ENCODE results near the gene RAD54L.

- TF ChIP-seq TARDBP (IDR thresholded peaks at IDR 0.05), result no peak
- no peak for TF ChIP-seq L3MBTL2 (conservative IDR thresholded peaks at IDR 0.05)
- no peak for TF ChIP-seq ELF4 (IDR thresholded peaks at IDR 0.05)
- TF ChIP-seq BHLHE40 (IDR thresholded peaks at IDR 0.05; ENCODE audit: borderline replicate concordance), result no peak
- no peak for TF ChIP-seq ZNF384 (IDR thresholded peaks at IDR 0.05)
- no peak for TF ChIP-seq FOXM1 (IDR thresholded peaks at IDR 0.05; ENCODE audit: borderline replicate concordance)
- no peak for TF ChIP-seq SP1 (IDR thresholded peaks at IDR 0.05)
Measured at GRCh38 chr1:46275030-46275337, 27.4 kb downstream of the RAD54L start.

Data from HEK293T (cell line).